HG02623 (cell line): ENCODE measurements around the gene ADI1.
"Not testable (repeated sequence)": the region's sequence is repeated elsewhere in the genome, so short reads cannot be mapped to it uniquely, and the experiment has no call there.

Experiments
- ATAC-seq: cut with Tn5 transposase; IDR thresholded peaks from one replicate; pipeline ENCODE4 v1.9.1; 2021; ENCODE audit warnings: moderate library complexity; ENCODE audit not compliant: unreplicated experiment

ADI1 gene

GRCh38 chr2:3450385-3451010, 68.8 kb downstream of the ADI1 start:
- ATAC-seq: no peak

GRCh38 chr2:3449936-3450335, 69.4 kb downstream of the ADI1 start:
- no peak for ATAC-seq

GRCh38 chr2:3449086-3449485, 70.2 kb downstream of the ADI1 start:
- no peak for ATAC-seq

GRCh38 chr2:3448441-3448911, 70.9 kb downstream of the ADI1 start:
- ATAC-seq: not testable (repeated sequence)

GRCh38 chr2:3447789-3448317, 71.5 kb downstream of the ADI1 start:
- no peak for ATAC-seq
